Thymus (tissue), 11 donors: Measurements from ENCODE around the gene INTS11. TPM values are rescaled to one million over a fixed set of nuclear protein-coding genes. Genes with fewer than 3 reads are reported as not detected.

Experiments
- DNase-seq, 9 donors: peaks; one replicate each; pipeline ENCODE4 v3.0.0-alpha.2; 2013; ENCODE audit warnings: low spot score in 9 of 9, low read depth in 6 of 9, missing footprints in 1 of 9
- H3K27ac ChIP-seq, 2 donors: one replicate each; pipeline ENCODE4 v1.5.1; 2013; ENCODE audit warnings: control low read depth in 1 of 2, low read depth in 1 of 2, low read length in 1 of 2, mild to moderate bottlenecking in 1 of 2, moderate library complexity in 1 of 2
- H3K27me3 ChIP-seq, 2 donors: one replicate each; pipeline ENCODE4 v1.5.1; 2013; ENCODE audit warnings: low read length in 1 of 2; ENCODE audit not compliant: control insufficient read depth in 2 of 2, insufficient read depth in 1 of 2
- H3K36me3 ChIP-seq, 2 donors: one replicate each; pipeline ENCODE4 v1.5.1; 2013; ENCODE audit warnings: low read length in 1 of 2, mild to moderate bottlenecking in 1 of 2, moderate library complexity in 1 of 2; ENCODE audit not compliant: control insufficient read depth in 2 of 2, insufficient read depth in 2 of 2
- H3K4me1 ChIP-seq, 2 donors: one replicate each; pipeline ENCODE4 v1.5.1; 2013; ENCODE audit warnings: low read length in 2 of 2; ENCODE audit not compliant: control insufficient read depth in 2 of 2, insufficient read depth in 2 of 2
- H3K4me3 ChIP-seq, 2 donors: one replicate each; pipeline ENCODE4 v1.5.1; 2013; ENCODE audit warnings: low read length in 2 of 2, control low read depth in 1 of 2, mild to moderate bottlenecking in 1 of 2
- H3K9me3 ChIP-seq, 2 donors: one replicate each; pipeline ENCODE4 v1.5.1; 2013; ENCODE audit warnings: low read length in 1 of 2, mild to moderate bottlenecking in 1 of 2; ENCODE audit not compliant: control insufficient read depth in 2 of 2, insufficient read depth in 1 of 2
- WGBS: extraction: QIAGEN DNeasy Blood & Tissue Kit; methylation state at CpG from one replicate; pipeline ENCODE4 v1.1.7; 2013; 5-methylcytosine and 5-hydroxymethylcytosine counted together
- polyA plus RNA-seq: library from polyadenylated mRNA; stranded (reverse); fragments of 200-250 nt; gene quantifications from one replicate; pipeline ENCODE4 v1.2.3, GENCODE V29; 2013
- total RNA-seq: library from RNA; stranded (reverse); fragments of 120-200 nt; gene quantifications from one replicate; pipeline ENCODE4 v1.2.4, GENCODE V29; 2013
- donor health status: healthy.

Gene INTS11
- total and polyA plus RNA-seq, 2 donors: 60.8 to 216 TPM

- WGBS: 91% methylated on average over 46 of the region's 46 CpGs
- Histone ChIP-seq H3K36me3 (no peaks in the 10 kb centered on the region), H3K4me1 (no peaks in the 10 kb centered on the region), H3K9me3 (no peaks in the 10 kb centered on the region), H3K27me3 (peaks cover 0 to 18% of the 10 kb centered on the region in 2 donors), H3K4me3 (no peak overlapping the region), H3K27ac (no peak overlapping the region)
- DNase-seq: no peak
Measured at GRCh38 chr1:1287288-1288110, 37.0 kb downstream of the INTS11 start.

GRCh38 chr1:1286313-1287261, 37.9 kb downstream of the INTS11 start:
- Histone ChIP-seq H3K4me3 (no peak overlapping the region), H3K27me3 (peaks cover 0 to 18% of the 10 kb centered on the region in 2 donors), H3K9me3 (no peaks in the 10 kb centered on the region), H3K4me1 (no peaks in the 10 kb centered on the region), H3K36me3 (no peaks in the 10 kb centered on the region), H3K27ac (no peak overlapping the region)
- 83% methylated on average over 50 of the region's 50 CpGs for WGBS
- DNase-seq: no peak

DNA sequence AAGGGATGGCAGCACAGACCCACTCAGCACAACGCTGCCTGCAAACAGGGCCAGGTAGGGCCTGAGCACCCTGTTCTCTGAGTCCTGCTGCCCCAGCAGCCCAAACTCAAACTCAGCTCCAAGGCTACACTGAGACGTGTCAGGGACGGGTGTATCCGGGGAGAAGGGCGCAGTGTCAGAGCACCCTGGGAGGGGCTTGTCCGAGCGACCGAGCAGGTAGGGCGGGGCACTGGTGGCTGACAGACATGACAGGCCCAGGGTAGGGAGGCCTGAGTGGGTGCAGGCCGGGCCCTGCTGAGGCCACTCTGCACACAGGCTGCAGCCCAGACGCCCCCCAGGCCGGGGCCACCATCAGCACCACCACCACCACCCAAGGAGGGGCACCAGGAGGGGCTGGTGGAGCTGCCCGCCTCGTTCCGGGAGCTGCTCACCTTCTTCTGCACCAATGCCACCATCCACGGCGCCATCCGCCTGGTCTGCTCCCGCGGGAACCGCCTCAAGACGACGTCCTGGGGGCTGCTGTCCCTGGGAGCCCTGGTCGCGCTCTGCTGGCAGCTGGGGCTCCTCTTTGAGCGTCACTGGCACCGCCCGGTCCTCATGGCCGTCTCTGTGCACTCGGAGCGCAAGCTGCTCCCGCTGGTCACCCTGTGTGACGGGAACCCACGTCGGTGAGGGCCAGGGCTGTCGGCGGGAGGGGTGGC, 38.7 kb downstream of the INTS11 start:
- Histone ChIP-seq H3K9me3 (no peaks in the 10 kb centered on the region), H3K36me3 (no peaks in the 10 kb centered on the region), H3K4me1 (no peaks in the 10 kb centered on the region), H3K27me3 (peaks cover 0 to 18% of the 10 kb centered on the region in 2 donors), H3K4me3 (no peak overlapping the region), H3K27ac (no peak overlapping the region)
- DNase-seq: no peak
- 83% methylated on average over 37 of the region's 37 CpGs for WGBS

DNA sequence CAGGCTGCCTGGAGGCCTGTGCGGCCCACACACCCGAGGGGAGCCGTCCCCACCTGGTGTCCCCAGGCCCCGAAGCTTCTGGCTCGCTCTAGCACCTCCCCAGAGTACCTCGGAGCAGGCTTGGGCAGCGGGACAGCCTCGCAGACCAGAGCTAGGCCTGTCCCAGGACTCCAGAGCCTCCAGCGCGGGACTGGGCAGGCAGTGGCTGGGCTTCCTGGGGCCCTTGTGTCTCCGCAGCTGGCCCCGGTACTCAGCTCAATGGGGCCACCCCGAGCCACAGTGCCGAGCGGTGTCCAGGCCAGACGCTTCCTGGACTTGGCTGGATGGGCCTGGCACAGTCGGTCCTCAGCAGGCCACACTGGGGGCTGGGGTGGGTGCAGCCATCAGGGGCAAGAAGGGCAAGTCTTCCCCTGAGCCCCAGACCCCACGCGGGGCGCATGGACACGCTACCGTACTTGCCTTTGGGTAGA, 39.3 kb downstream of the INTS11 start:
- Histone ChIP-seq H3K36me3 (no peaks in the 10 kb centered on the region), H3K9me3 (no peaks in the 10 kb centered on the region), H3K27ac (no peak overlapping the region), H3K4me1 (no peaks in the 10 kb centered on the region), H3K4me3 (no peak overlapping the region), H3K27me3 (peaks cover 0 to 18% of the 10 kb centered on the region in 2 donors)
- WGBS: 95% methylated on average over 22 of the region's 22 CpGs
- no peak for DNase-seq

DNA sequence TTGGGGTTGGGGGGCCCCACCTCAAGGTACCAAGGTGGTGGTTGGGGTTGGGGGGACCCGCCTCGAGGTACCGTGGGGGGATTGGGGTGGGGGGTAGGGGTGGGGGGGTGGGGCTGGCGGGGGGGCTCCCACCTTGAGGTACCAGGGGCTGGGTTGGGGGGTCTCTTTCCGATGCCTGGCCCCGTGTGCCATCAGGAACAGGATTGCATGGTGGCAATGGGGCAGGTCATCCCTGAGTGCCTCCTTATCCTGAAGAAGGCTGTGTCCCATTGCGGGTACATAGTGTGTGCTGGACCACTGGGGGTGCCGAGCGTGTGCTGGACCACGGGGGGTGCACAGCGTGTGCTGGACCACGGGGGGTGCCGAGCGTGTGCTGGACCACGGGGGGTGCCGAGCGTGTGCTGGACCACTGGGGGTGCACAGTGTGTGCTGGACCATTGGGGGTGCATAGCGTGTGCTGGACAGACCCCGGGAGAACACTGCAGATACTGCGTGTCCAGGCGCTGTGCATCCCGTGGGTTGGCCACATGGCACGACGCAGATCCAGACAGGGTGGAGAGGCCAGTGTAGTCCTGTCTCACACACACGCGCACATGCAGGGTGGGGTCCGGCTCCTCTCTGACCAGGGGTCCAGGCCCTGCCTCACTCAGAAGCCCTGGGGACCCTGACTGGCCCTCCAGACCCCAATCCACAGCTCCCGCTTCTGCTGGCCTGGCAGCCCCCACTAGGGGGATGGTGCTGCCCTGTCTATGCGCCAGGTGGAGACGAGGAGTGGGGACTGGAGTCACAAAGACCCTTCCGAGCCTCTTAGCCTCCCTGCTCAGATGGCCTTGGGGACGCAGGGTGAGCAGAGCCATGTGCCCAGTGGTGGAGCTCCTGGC, 40.0 kb downstream of the INTS11 start:
- peaks cover 0 to 18% of the 10 kb centered on the region in 2 donors for H3K27me3 ChIP-seq
- no peaks in the 10 kb centered on the region for H3K4me1 ChIP-seq
- no peak overlapping the region for H3K4me3 ChIP-seq
- no peak overlapping the region for H3K27ac ChIP-seq
- no peaks in the 10 kb centered on the region for H3K9me3 ChIP-seq
- no peaks in the 10 kb centered on the region for H3K36me3 ChIP-seq
- 91% methylated on average over 32 of the region's 32 CpGs for WGBS
- DNase-seq: no peak

- Histone ChIP-seq H3K4me1 (no peaks in the 10 kb centered on the region), H3K4me3 (no peak overlapping the region), H3K9me3 (no peaks in the 10 kb centered on the region), H3K27me3 (peaks cover 0 to 18% of the 10 kb centered on the region in 2 donors), H3K27ac (no peak overlapping the region), H3K36me3 (no peaks in the 10 kb centered on the region)
- DNase-seq: no peak
- WGBS: 25% methylated on average over 8 of the region's 9 CpGs
Measured at GRCh38 chr1:1283821-1284220, 40.6 kb downstream of the INTS11 start.

DNA sequence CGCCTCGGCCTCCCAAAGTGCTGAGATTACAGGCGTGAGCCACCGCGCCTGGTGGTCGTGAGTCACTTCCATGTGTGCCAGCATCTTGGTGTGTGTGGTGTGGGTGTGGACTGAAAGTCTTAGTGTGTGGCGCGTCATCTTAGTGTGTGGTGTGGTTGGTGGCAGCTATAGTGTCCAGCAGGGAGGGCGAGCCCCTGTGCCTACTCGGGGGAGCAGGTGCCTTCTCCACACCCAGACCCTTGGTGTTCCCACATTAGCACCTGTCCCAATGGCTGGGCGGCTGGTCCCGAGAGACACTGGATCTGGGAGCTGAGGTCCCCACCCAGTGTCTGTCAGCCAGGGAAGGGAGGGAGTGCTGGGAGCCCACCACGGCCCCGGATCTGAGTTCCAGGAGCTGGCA, 41.5 kb downstream of the INTS11 start:
- no peaks in the 10 kb centered on the region for H3K36me3 ChIP-seq
- no peak for DNase-seq
- H3K9me3 ChIP-seq: no peaks in the 10 kb centered on the region
- H3K4me3 ChIP-seq: no peak overlapping the region
- peaks cover 0 to 18% of the 10 kb centered on the region in 2 donors for H3K27me3 ChIP-seq
- H3K4me1 ChIP-seq: no peaks in the 10 kb centered on the region
- no peak overlapping the region for H3K27ac ChIP-seq
- 93% methylated on average over 14 of the region's 14 CpGs for WGBS
